Upper lobe of left lung (tissue), 4 donors: ENCODE data around the gene LRP1B.

Source experiments
- EP300 ChIP-seq, 4 donors: sonication (generic); formaldehyde crosslinking; IDR thresholded peaks; one replicate each; pipeline ENCODE4 v1.5.1; 2017; ENCODE audit warnings: antibody characterized with exemption in 4 of 4, control low read depth in 2 of 4
- POLR2A ChIP-seq, 4 donors: fragments of 450-650 bp; IDR thresholded peaks; one replicate each; pipeline ENCODE4 v1.5.1; 2016 to 2017; ENCODE audit warnings: antibody characterized with exemption in 4 of 4, mild to moderate bottlenecking in 2 of 4
- POLR2AphosphoS5 ChIP-seq, 2 donors: sonication (generic); formaldehyde crosslinking; IDR thresholded peaks; one replicate each; pipeline ENCODE4 v1.5.1; 2017; ENCODE audit warnings: antibody characterized with exemption in 2 of 2
- TF ChIP-seq, protein P1 (sequence below), 6 experiments: fragments of 450-650 bp in 4 of 6; fragments of 200-600 bp in 2 of 6; sonication (generic) in 2 of 6; IDR thresholded peaks; one replicate each; pipeline ENCODE4 v1.5.1; 2016 to 2019; ENCODE audit warnings: antibody characterized with exemption in 6 of 6

DNA sequence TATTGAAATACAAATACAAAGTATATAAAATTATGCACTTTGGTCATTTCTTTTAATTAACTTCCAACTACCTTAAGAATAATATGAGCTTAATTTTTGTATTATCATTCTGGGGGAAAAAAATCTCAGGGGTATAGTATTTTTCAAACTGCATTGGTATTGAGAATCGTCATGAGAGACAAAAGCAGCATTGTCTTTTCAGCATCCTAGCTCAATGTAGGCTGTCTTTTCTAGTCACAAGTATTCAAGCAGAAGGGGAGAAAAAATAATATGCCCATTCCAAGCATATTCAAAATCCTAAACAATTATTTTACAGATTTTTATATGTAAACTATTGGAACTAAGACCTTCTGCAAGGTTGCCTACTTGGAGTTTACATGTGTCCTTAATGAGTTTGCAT, 693.3 kb downstream of the LRP1B start:
- TF ChIP-seq, protein P1, sequence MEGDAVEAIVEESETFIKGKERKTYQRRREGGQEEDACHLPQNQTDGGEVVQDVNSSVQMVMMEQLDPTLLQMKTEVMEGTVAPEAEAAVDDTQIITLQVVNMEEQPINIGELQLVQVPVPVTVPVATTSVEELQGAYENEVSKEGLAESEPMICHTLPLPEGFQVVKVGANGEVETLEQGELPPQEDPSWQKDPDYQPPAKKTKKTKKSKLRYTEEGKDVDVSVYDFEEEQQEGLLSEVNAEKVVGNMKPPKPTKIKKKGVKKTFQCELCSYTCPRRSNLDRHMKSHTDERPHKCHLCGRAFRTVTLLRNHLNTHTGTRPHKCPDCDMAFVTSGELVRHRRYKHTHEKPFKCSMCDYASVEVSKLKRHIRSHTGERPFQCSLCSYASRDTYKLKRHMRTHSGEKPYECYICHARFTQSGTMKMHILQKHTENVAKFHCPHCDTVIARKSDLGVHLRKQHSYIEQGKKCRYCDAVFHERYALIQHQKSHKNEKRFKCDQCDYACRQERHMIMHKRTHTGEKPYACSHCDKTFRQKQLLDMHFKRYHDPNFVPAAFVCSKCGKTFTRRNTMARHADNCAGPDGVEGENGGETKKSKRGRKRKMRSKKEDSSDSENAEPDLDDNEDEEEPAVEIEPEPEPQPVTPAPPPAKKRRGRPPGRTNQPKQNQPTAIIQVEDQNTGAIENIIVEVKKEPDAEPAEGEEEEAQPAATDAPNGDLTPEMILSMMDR (IDR thresholded peaks at IDR 0.05) = no peak
- TF ChIP-seq POLR2AphosphoS5 (IDR thresholded peaks at IDR 0.05) (no peak), POLR2A (IDR thresholded peaks at IDR 0.05) (no peak), EP300 (IDR thresholded peaks at IDR 0.05) (no peak)
